Glutamatergic neuron (in vitro differentiated cells): ENCODE results near the gene CRB1. TPM values are rescaled to one million over a fixed set of nuclear protein-coding genes. Genes with fewer than 3 reads are reported as not detected.

Experiments
- DNase-seq: peaks from one replicate; pipeline ENCODE4 v3.0.0; 2022
- H3K27ac Mint-ChIP-seq: one replicate; pipeline ENCODE4 v1.8.0; 2020; ENCODE audit warnings: mild to moderate bottlenecking, mixed read lengths, inconsistent platforms; ENCODE audit not compliant: unreplicated experiment
- H3K27me3 Mint-ChIP-seq: one replicate; pipeline ENCODE4 v1.8.0; 2020; ENCODE audit warnings: mild to moderate bottlenecking, moderate library complexity, mixed read lengths, inconsistent platforms; ENCODE audit not compliant: unreplicated experiment
- H3K36me3 Mint-ChIP-seq: one replicate; pipeline ENCODE4 v1.8.0; 2020; ENCODE audit warnings: mild to moderate bottlenecking, mixed read lengths, inconsistent platforms; ENCODE audit not compliant: unreplicated experiment
- H3K4me1 Mint-ChIP-seq: one replicate; pipeline ENCODE4 v1.8.0; 2020; ENCODE audit warnings: mild to moderate bottlenecking, low read depth, mixed read lengths, inconsistent platforms; ENCODE audit not compliant: unreplicated experiment
- H3K4me3 Mint-ChIP-seq: one replicate; pipeline ENCODE4 v1.8.0; 2020; ENCODE audit warnings: mild to moderate bottlenecking, mixed read lengths, inconsistent platforms; ENCODE audit not compliant: unreplicated experiment
- H3K9me3 Mint-ChIP-seq: one replicate; pipeline ENCODE4 v1.8.0; 2020; ENCODE audit warnings: mild to moderate bottlenecking, moderate library complexity, mixed read lengths, inconsistent platforms; ENCODE audit not compliant: unreplicated experiment
- total RNA-seq: library from RNA; stranded (reverse); fragmentation: NEBNext Ultra II Directional; extraction: Animal tissue kit (Norgen Biotek cat#: 25700); gene quantifications from one replicate; pipeline ENCODE4 v1.2.1, GENCODE V29; 2021; ENCODE audit not compliant: unreplicated experiment
- TF ChIP-seq, protein P1 (sequence below): fragments of 200-600 bp; sonication (generic); IDR thresholded peaks from one replicate; pipeline ENCODE4 v1.5.0; 2021; ENCODE audit not compliant: partially characterized antibody, unreplicated experiment

The CRB1 gene
- total RNA-seq, 1 donor from 2014 or later = 7.3 TPM

DNA sequence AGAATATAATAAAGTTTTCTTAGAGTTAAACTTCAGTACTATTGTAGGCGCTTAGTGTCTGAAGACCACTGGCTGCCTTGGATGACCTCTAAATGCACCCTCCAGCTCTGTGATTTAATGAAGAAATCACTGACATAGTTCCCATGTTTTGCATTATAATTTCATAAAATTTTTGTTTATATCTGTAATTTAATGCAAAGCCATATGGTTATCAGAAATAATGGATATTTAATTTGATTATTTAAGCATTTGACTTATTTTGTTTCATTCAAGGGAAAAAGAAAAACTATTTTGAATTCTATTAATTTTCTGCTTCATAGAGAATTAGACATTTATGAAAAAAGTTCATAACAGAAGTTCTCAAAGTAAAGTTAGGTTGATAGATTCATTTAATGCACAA is 18.6 kb downstream of the CRB1 start:
- no peak for DNase-seq
- no peaks in the 10 kb centered on the region for H3K4me1 Mint-ChIP-seq
- H3K4me3 Mint-ChIP-seq = no peak overlapping the region
- no peaks in the 10 kb centered on the region for H3K36me3 Mint-ChIP-seq
- H3K27ac Mint-ChIP-seq = no peak overlapping the region
- TF ChIP-seq, protein P1, sequence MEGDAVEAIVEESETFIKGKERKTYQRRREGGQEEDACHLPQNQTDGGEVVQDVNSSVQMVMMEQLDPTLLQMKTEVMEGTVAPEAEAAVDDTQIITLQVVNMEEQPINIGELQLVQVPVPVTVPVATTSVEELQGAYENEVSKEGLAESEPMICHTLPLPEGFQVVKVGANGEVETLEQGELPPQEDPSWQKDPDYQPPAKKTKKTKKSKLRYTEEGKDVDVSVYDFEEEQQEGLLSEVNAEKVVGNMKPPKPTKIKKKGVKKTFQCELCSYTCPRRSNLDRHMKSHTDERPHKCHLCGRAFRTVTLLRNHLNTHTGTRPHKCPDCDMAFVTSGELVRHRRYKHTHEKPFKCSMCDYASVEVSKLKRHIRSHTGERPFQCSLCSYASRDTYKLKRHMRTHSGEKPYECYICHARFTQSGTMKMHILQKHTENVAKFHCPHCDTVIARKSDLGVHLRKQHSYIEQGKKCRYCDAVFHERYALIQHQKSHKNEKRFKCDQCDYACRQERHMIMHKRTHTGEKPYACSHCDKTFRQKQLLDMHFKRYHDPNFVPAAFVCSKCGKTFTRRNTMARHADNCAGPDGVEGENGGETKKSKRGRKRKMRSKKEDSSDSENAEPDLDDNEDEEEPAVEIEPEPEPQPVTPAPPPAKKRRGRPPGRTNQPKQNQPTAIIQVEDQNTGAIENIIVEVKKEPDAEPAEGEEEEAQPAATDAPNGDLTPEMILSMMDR = no peak
- H3K9me3 Mint-ChIP-seq = no peaks in the 10 kb centered on the region
- no peaks in the 10 kb centered on the region for H3K27me3 Mint-ChIP-seq

DNA sequence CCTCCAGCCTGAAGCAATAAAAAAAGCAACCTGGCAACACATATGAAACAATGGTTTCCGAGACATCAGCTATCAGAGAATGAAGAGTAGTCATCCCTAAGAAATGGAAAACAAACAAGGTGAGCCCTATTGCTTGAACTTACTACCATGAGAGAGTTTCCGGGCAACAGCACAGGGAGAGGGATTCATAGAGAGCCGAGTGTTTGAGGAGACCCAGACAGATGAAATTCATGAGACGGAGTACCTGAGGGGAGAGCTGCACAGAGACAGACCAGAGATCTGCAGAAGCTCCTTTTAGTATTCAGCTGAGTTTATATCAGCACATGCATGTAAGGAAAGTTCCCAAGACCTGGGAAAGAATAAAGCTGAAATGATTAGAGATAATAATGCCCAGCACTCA is 19.8 kb downstream of the CRB1 start:
- no peaks in the 10 kb centered on the region for H3K27me3 Mint-ChIP-seq
- TF ChIP-seq, protein P1 = no peak
- H3K9me3 Mint-ChIP-seq = no peaks in the 10 kb centered on the region
- H3K27ac Mint-ChIP-seq = no peak overlapping the region
- no peaks in the 10 kb centered on the region for H3K36me3 Mint-ChIP-seq
- H3K4me3 Mint-ChIP-seq = no peak overlapping the region
- H3K4me1 Mint-ChIP-seq = no peaks in the 10 kb centered on the region
- no peak for DNase-seq

DNA sequence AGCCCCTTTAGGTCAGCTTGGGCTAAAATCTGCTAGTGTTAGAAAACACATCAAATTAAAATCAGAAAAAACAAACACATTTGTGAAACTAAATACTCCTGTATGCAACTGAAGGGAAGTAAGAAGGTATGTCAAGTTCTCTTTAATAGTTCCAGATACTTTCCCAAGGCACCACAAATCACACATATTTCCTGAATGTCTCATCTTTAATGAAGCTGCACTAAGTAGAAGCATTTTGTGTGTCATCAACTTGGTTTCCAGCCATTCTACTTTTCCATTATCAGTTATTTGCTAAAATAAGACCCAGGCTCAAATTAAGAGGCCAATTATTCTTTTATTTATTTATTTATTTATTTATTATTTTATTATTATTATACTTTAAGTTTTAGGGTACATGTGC is 34.7 kb downstream of the CRB1 start:
- Mint-ChIP-seq H3K27me3 (peaks cover 4% of the 10 kb centered on the region), H3K4me1 (peaks cover 12% of the 10 kb centered on the region), H3K9me3 (no peaks in the 10 kb centered on the region), H3K4me3 (no peak overlapping the region), H3K36me3 (no peaks in the 10 kb centered on the region), H3K27ac (no peak overlapping the region)
- no peak for DNase-seq
- TF ChIP-seq, protein P1 = no peak

DNA sequence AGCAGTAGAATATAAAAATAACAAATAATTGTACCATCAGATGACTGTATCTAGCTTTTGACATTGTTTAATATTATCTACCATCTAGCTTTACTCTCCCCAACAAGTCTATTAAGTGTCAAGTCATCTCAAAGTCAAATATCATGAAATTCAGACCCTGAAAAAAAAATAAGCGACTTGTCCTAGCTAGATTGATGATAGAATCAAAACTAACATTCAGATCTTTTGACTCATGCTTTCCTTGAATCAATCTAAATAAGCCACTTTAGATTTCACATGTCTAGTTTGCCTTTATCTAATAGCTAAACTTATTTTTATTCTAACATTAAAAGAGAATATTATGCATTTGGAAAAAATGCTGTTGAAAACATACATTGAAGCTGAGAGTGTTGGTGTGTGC is 35.4 kb downstream of the CRB1 start:
- Mint-ChIP-seq H3K27ac (no peak overlapping the region), H3K4me1 (peaks cover 12% of the 10 kb centered on the region), H3K36me3 (no peaks in the 10 kb centered on the region), H3K27me3 (peaks cover 4% of the 10 kb centered on the region), H3K9me3 (no peaks in the 10 kb centered on the region), H3K4me3 (no peak overlapping the region)
- no peak for DNase-seq
- TF ChIP-seq, protein P1 = no peak

DNA sequence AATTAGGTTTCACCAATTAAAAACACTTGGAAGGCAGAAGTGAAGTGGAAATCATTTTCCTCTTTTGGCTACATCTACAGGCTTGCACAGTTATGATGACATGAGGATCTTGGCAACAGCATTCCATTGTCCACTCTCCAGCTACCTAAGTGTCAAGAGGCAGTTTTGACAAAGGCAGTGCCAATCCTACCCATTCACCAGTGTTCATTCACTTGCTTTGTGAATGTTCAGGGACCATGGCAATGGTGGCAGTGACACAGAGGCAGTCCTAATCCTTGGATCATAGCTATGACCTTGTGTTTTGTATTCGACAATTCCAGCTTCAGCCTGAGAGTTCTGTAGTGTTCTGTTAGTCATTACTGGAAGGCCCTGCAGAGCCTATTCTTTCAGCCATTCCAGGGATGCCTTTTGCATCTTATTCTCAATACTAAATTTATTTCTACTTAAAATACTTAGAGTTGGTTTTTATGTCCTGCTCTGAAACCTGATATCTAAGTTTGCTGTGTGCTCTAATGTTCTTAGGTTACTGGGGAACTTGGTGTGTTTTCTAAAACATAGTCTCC is 36.7 kb downstream of the CRB1 start:
- H3K27ac Mint-ChIP-seq = no peak overlapping the region
- no peaks in the 10 kb centered on the region for H3K9me3 Mint-ChIP-seq
- H3K27me3 Mint-ChIP-seq = peaks cover 4% of the 10 kb centered on the region
- DNase-seq = no peak
- peaks cover 12% of the 10 kb centered on the region for H3K4me1 Mint-ChIP-seq
- no peak overlapping the region for H3K4me3 Mint-ChIP-seq
- TF ChIP-seq, protein P1 = no peak
- no peaks in the 10 kb centered on the region for H3K36me3 Mint-ChIP-seq
